ENCODE measurements around the gene LENG1.

The LENG1 gene

DNA sequence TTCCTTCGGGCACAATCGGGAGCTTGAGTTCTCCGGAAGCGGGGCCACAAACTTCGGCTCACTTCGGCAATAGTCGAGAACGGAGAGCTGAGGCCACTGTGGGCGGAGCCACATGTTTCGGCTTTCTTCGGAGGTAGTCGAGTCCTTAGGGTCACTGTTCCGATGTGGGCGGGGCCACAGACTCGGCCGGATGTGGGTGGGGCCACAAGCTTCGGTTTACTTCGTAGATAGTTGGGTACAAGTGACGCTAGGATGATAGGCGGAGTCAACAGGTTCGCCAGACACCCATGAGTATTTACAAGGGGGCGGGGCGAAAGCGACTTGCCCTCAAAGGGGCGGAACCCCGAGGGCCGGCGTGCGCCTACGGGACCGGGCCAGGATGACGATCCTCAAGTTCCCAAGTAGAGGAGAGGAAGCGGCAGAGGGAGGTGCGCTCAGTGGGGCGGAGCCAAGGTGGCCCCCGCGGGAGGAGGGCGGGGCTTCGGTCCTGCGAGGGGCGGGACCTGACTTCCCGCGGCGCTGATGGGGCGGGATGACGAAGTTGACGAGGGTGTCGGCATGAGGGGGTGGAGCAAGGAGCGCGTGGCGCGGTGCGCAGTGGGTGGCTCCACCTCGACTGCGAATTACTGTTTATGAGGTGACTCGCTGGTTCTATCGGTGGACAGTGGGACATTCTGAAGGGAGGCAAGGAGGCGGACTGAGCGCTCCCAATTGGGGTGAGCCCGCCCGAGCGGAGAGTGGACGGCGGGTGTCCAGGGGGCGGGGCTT is 30.4 kb upstream of the LENG1 start (continued):
- TF ChIP-seq ZNF473 (tag by site-specific recombination; IDR thresholded peaks at IDR 0.05) (no peak), MYNN (tag by site-specific recombination; IDR thresholded peaks at IDR 0.05; ENCODE audit: borderline replicate concordance) (no peak), ZNF76 (tag by site-specific recombination; IDR thresholded peaks at IDR 0.05; ENCODE audit: borderline replicate concordance, low read depth) (peak; percentile 89), ZNF175 (tag by site-specific recombination; IDR thresholded peaks at IDR 0.05) (no peak), ZBTB17 (tag by site-specific recombination; IDR thresholded peaks at IDR 0.05) (no peak; the same call in 1 of the 2 replicates), ZEB2 (tag by site-specific recombination; IDR thresholded peaks at IDR 0.05) (peak; percentile 78), ZNF629 (tag by site-specific recombination; IDR thresholded peaks at IDR 0.05) (peak; percentile 95), IKZF3 (tag by site-specific recombination; IDR thresholded peaks at IDR 0.05) (peak; percentile 51; the same call in 1 of the 2 replicates), ZXDB (tag by site-specific recombination; IDR thresholded peaks at IDR 0.05) (peak; percentile 92), ZNF184 (tag by site-specific recombination; IDR thresholded peaks at IDR 0.05) (no peak), ZNF549 (tag by site-specific recombination; IDR thresholded peaks at IDR 0.05) (no peak), BCL11A (tag by site-specific recombination; IDR thresholded peaks at IDR 0.05; ENCODE audit: low read depth) (no peak), ZNF335 (tag by site-specific recombination; conservative IDR thresholded peaks at IDR 0.05) (peak; percentile 57; the same call in 1 of the 2 replicates), ZFHX2 (tag by site-specific recombination; conservative IDR thresholded peaks at IDR 0.05) (peak; percentile 87), ZNF660 (tag by site-specific recombination; IDR thresholded peaks at IDR 0.05) (0 out of 2 replicates have a peak, but pooled peaks have one; percentile 39), ZNF292 (tag by site-specific recombination; IDR thresholded peaks at IDR 0.05; ENCODE audit: borderline replicate concordance, low read depth) (no peak), REPIN1 (tag by site-specific recombination; IDR thresholded peaks at IDR 0.05; ENCODE audit: low read depth) (peak; percentile 52; the same call in 1 of the 2 replicates), ZBTB1 (tag by site-specific recombination; IDR thresholded peaks at IDR 0.05) (no peak), ZNF843 (tag by site-specific recombination; IDR thresholded peaks at IDR 0.05) (peak; percentile 70), TRIM28 (IDR thresholded peaks at IDR 0.05; ENCODE audit: borderline replicate concordance, low read length) (no peak), OVOL3 (tag by site-specific recombination; IDR thresholded peaks at IDR 0.05) (no peak), ZNF529 (tag by site-specific recombination; IDR thresholded peaks at IDR 0.05; ENCODE audit: insufficient replicate concordance) (no peak), KLF7 (tag by site-specific recombination; IDR thresholded peaks at IDR 0.05; ENCODE audit: borderline replicate concordance) (peak; percentile 73; the same call in 1 of the 2 replicates), ZNF350 (tag by site-specific recombination; IDR thresholded peaks at IDR 0.05) (no peak)
- TF ChIP-seq, protein P1, sequence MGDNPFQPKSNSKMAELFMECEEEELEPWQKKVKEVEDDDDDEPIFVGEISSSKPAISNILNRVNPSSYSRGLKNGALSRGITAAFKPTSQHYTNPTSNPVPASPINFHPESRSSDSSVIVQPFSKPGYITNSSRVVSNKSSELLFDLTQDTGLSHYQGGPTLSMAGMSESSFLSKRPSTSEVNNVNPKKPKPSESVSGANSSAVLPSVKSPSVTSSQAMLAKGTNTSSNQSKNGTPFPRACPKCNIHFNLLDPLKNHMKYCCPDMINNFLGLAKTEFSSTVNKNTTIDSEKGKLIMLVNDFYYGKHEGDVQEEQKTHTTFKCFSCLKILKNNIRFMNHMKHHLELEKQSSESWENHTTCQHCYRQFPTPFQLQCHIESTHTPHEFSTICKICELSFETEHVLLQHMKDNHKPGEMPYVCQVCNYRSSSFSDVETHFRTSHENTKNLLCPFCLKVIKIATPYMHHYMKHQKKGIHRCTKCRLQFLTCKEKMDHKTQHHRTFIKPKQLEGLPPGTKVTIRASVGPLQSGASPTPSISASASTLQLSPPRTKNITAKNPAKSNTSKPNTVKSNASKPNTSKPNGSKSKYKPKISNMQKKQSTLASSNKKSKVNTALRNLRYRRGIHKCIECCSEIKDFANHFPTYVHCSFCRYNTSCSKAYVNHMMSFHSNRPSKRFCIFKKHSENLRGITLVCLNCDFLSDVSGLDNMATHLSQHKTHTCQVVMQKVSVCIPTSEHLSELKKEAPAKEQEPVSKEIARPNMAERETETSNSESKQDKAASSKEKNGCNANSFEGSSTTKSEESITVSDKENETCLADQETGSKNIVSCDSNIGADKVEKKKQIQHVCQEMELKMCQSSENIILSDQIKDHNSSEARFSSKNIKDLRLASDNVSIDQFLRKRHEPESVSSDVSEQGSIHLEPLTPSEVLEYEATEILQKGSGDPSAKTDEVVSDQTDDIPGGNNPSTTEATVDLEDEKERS (tag by site-specific recombination; IDR thresholded peaks at IDR 0.05), result no peak
- TF ChIP-seq, protein P2, sequence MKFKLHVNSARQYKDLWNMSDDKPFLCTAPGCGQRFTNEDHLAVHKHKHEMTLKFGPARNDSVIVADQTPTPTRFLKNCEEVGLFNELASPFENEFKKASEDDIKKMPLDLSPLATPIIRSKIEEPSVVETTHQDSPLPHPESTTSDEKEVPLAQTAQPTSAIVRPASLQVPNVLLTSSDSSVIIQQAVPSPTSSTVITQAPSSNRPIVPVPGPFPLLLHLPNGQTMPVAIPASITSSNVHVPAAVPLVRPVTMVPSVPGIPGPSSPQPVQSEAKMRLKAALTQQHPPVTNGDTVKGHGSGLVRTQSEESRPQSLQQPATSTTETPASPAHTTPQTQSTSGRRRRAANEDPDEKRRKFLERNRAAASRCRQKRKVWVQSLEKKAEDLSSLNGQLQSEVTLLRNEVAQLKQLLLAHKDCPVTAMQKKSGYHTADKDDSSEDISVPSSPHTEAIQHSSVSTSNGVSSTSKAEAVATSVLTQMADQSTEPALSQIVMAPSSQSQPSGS (tag by site-specific recombination; IDR thresholded peaks at IDR 0.05; ENCODE audit: low read depth), result peak; percentile 33
- TF ChIP-seq, protein P3, sequence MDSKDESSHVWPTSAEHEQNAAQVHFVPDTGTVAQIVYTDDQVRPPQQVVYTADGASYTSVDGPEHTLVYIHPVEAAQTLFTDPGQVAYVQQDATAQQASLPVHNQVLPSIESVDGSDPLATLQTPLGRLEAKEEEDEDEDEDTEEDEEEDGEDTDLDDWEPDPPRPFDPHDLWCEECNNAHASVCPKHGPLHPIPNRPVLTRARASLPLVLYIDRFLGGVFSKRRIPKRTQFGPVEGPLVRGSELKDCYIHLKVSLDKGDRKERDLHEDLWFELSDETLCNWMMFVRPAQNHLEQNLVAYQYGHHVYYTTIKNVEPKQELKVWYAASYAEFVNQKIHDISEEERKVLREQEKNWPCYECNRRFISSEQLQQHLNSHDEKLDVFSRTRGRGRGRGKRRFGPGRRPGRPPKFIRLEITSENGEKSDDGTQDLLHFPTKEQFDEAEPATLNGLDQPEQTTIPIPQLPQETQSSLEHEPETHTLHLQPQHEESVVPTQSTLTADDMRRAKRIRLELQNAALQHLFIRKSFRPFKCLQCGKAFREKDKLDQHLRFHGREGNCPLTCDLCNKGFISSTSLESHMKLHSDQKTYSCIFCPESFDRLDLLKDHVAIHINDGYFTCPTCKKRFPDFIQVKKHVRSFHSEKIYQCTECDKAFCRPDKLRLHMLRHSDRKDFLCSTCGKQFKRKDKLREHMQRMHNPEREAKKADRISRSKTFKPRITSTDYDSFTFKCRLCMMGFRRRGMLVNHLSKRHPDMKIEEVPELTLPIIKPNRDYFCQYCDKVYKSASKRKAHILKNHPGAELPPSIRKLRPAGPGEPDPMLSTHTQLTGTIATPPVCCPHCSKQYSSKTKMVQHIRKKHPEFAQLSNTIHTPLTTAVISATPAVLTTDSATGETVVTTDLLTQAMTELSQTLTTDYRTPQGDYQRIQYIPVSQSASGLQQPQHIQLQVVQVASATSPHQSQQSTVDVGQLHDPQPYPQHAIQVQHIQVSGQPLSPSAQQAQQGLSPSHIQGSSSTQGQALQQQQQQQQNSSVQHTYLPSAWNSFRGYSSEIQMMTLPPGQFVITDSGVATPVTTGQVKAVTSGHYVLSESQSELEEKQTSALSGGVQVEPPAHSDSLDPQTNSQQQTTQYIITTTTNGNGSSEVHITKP (tag by site-specific recombination; IDR thresholded peaks at IDR 0.05), result peak; percentile 92
- TF ChIP-seq, protein P4, sequence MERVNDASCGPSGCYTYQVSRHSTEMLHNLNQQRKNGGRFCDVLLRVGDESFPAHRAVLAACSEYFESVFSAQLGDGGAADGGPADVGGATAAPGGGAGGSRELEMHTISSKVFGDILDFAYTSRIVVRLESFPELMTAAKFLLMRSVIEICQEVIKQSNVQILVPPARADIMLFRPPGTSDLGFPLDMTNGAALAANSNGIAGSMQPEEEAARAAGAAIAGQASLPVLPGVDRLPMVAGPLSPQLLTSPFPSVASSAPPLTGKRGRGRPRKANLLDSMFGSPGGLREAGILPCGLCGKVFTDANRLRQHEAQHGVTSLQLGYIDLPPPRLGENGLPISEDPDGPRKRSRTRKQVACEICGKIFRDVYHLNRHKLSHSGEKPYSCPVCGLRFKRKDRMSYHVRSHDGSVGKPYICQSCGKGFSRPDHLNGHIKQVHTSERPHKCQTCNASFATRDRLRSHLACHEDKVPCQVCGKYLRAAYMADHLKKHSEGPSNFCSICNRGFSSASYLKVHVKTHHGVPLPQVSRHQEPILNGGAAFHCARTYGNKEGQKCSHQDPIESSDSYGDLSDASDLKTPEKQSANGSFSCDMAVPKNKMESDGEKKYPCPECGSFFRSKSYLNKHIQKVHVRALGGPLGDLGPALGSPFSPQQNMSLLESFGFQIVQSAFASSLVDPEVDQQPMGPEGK (tag by site-specific recombination; IDR thresholded peaks at IDR 0.05), result peak; percentile 97
- TF ChIP-seq, protein P5, sequence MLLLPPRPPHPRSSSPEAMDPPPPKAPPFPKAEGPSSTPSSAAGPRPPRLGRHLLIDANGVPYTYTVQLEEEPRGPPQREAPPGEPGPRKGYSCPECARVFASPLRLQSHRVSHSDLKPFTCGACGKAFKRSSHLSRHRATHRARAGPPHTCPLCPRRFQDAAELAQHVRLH (tag by site-specific recombination; IDR thresholded peaks at IDR 0.05), result 0 out of 2 replicates have a peak, but pooled peaks have one; percentile 36
